Stimulated activated CD4-positive, alpha-beta T cell treated with anti-CD3 and anti-CD28 coated beads, Interleukin-12 subunit alpha, Interleukin-12 subunit beta, amount 100 ng/mL, for 24 hours (primary cell): Measurements from ENCODE around the gene AMY2A.
"Not testable (repeated sequence)": the region's sequence is repeated elsewhere in the genome, so short reads cannot be mapped to it uniquely, and the experiment has no call there.

Source experiments
- DNase-seq, 2 experiments: peaks; one replicate each; pipeline ENCODE4 v3.0.0-alpha.2; 2020; ENCODE audit warnings: low read depth in 2 of 2

Gene AMY2A

DNA sequence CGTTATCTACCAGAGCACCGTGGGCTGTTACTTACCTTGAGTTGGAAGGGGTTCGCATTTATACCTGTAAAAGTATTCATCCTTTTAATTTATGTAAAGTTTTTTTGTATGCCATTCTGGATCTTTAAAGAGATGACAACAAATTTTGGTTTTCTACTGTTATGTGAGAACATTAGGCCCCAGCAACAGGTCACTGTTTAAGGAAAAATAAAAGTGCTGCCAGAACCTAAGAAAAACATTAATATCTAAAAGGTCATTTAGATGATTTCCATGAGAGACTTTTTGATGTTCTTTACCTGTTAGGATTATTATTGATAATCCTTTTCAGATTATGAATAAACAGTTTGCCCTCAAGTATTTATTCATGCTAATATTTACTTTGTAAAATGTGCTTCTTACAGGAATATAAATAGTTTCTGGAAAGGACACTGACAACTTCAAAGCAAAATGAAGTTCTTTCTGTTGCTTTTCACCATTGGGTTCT is at the start of gene AMY2A:
Gene AMY2A, plus strand, starts transcription at position 434 of the 484 bp plus-strand sequence. Its CDS starts 14 bp downstream, at position 448.
- DNase-seq, result not testable (repeated sequence)

DNA sequence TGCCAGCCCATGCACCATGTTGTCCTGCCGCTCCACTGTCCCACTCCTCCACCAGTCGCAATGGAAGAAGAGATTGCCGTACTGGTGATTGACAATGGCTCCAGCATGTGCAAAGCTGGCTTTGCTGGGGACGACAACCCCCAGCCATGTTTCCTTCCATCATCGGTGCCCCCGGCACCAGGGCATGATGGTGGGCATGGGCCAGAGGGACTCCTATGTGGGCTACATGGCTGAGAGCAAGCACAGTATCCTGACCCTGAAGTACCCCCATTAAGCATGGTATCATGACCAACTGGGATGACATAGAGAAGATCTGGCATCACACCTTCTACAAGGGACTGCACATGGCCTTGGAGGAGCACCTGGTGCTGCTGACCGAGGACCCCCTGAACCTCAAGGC is 47.7 kb upstream of the AMY2A start:
- DNase-seq, result no peak

DNA sequence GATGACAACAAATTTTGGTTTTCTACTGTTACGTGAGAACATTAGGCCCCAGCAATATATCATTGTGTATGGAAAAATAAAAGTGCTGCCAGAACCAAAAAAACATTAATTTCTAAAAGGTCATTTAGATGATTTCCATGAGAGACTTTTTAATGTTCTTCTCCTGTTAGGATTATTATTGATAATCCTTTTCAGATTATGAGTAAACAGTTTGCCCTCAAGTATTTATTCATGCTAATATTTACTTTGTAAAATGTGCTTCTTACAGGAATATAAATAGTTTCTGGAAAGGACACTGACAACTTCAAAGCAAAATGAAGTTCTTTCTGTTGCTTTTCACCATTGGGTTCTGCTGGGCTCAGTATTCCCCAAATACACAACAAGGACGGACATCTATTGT is 45.9 kb upstream of the AMY2A start, which contains the start of gene AMY2B:
Gene AMY2B, plus strand, starts transcription at position 301 of the 400 bp plus-strand sequence. Its CDS starts 14 bp downstream, at position 315.
- DNase-seq, result not testable (repeated sequence)

DNA sequence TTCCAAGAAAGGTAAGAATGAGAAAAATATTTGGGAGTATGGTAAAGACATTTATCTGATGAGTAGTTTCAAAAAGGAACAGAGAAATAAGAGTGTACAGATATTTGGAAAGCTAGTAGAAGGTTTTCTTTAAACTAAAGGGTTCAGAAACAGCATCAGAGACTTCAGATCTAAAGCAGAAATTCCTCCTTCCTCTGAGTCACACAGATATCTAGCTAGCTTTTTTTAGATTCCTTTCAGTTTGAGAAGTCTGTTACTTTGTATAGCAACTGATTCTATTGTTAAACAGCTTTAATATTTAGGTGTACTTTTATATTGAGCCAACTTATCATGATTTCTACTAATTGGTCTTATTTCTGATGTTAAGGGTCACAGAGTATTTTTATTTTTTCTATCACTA is 41.2 kb upstream of the AMY2A start:
- no peak for DNase-seq

DNA sequence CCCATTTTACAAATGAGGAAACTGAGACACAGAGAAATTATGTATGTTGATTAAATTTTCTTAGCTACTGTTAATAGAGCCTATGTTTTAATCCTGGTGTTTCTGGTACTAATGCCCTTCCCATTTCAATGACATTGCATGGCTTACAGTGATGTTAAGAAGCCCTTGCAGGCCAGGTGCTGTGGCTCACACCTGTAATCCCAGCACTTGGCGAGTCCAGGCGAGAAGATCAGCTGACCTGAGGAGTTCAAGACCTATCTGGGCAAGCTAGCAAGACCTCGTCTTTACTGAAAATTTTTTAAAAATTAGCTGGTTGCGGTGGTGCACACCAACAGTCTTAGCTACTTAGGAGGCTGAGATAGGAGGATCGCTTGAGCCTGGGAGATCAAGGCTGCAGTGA is 40.4 kb upstream of the AMY2A start:
- not testable (repeated sequence) for DNase-seq

DNA sequence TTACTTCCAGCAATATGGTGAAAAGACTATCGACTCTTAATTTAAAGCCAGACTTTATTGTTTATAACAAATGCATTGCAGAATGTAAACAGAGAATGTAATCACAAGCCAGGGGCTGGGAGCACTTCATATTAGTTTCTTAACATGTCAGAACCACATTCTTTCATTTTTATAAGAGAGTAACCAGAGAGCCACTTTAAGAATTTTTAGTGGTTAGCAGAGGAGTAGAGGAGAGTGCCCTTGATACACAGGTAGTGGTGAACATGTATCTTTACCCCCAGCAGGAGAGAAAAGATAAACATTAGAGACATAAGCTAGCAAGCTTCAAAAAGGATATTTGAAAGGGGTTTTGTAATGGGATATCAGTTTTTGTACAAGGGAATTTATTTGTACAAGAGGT is 34.8 kb upstream of the AMY2A start:
- DNase-seq, result no peak

DNA sequence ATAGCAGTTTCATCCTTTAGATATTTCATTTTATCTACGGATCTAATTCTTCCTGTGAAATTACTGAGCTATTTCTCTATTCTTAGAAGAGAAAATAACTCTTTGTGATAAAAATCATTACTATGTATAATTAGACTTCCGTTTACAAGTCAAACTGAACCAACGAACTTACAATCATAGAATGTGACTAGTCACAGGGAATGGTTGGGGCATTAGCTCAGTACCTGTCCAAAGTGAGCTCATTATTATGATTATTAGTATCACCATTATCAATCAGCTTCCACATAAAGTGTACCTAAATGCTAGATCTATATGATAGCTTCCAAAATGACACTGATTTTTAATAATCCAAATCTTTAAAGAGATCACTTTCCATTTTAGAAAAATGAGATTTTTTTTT is 33.3 kb upstream of the AMY2A start:
- DNase-seq, result no peak

DNA sequence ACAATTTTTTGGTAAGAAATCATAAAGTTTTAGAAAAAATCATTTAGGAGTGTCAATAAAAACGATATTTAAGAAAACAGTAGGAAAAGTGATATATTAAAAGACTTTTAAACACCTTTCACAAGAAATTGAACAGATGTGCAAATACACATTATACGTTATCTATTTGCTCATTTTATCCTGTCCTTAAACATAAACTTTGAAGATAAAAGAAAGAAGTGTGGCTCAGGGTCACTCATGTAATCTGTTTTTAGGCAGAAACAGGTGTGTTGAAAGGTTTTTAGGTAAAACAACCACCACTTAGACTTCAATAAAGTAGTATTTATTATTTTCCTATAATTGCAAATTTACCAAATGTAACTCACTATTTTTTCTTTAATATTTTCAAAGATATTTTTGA is 32.7 kb upstream of the AMY2A start:
- no peak for DNase-seq

DNA sequence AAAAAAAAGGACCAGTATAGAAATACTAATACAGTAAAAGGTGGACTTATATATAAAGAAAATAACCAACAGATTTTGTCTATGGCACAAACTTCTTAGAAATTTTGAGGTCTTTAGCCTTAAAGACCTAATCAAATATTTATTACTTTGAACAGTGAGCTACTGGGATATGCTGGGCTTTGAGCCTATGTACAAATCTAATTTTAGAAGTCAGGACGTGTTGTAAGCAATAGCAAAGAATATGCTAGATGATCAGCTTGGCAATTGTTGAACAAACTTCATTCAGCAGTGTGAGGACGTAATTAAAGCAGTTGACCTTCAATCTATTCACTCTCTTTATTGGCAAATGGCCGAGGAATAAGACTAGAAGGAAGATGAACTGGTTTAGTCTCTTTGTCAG is 14.5 kb upstream of the AMY2A start:
- not testable (repeated sequence) for DNase-seq

DNA sequence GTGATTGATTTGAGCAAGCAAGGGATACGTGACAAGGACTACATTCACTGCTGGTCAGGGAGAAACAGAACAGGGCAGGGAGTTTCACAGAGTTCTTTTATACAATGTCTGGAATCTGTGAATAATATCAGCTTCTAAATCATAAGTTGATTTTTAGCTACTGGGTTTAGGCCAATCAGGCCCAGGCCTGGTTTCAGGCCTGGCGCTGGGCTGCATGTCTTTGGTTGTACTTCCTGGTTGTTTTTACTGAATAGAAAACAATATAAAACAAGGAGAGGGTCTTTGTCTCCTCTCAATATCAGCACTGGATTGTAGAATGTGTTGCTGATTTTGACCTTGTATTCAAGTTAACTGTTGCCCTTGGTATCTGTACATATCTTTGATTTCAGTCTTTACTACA is 865 bp upstream of the AMY2A start:
- DNase-seq, result no peak

DNA sequence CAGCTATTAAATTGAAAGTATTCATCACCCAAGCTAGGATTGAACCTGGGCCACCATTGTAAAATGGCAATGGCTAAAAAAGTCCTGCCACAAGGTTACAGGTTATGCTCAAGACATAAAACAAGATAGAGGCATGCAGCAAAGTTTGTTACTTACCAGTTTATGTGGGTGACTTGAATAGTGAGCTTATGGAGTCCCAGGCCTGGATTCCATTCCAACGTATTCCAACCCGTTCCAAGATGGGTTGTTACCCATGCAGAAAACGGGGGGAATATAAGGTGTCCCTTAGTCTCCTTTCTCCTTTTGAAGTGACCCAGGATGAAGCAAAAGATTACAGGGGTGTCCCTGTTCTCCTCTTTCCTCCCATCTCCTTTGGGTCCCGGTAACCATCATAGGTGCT is 10.2 kb downstream of the AMY2A start:
- not testable (repeated sequence) for DNase-seq

DNA sequence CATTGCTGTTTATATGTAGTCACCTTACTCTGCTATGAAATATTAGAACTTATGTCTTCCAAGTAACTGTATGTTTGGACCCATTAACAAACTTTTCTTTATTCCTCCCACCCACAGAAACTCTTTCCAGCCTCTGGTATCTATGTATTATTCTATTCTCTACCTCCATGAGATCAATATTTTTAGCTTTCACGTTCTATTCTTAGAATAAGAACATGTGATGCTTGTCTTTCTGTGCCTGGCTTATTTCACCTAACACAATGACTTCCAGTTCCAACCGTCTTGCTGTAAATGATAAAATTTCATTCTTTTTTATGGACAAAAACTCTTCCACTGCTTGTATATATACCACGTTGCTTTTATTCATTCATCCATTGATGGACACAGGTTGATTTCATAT is 24.0 kb downstream of the AMY2A start:
- not testable (repeated sequence) for DNase-seq

DNA sequence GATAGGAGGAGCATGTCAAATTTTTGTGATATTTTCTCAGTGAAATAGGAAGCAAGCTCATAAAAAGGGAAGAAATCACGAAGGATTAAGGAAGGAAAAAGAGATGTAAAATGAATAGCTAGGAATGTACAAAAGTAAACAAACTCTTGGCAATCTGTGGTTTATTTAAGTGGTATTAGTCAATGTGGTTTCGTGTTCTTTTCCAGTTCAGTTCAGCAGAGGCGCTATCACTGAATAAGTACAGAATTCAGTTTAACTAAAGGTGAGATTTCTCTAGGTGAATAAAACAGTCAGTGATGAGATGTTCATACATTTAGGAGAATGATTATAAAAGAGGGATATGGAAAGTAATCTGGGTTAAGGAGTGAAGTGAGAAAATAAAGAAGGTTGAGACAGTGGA is 26.7 kb downstream of the AMY2A start:
- not testable (repeated sequence) for DNase-seq

DNA sequence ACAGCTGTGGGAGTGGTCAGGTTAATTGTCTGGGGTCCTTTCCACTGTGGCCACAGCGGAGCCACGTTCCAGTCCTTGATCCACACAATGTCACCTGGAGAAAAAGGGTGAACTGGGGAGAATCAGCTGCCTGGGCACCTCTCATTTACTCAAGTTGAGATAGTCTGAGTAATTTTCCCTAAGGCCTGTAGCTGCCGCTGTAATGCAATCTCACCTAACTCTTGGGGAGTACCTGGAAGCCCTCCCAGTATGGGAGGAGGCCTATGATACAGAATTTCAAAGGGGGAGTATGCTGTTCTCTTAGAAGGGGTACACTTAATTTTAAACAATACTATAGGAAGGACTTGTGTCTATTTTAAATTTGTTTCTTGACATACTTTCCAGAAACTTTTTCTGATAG is 33.1 kb downstream of the AMY2A start:
- DNase-seq, result not testable (repeated sequence)

DNA sequence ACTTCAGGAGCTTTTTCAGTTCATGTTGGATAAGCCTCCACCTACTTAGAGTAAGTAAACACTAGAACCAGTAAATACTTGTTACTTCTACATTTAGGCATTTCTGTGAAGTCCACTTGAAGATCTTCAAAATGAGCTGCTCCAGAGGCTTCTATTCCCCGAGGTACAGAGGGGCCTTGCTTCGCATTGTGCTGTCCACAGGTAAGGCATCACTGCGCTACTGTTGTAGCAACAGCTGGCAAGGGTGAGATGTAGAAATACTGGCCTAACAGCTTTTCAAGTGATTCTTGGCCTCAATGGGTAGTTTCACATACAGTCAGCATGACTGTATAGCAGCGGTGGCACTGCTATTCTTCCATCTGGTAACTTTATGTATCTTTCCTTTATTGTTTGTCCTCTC is 33.7 kb downstream of the AMY2A start:
- DNase-seq, result not testable (repeated sequence)

DNA sequence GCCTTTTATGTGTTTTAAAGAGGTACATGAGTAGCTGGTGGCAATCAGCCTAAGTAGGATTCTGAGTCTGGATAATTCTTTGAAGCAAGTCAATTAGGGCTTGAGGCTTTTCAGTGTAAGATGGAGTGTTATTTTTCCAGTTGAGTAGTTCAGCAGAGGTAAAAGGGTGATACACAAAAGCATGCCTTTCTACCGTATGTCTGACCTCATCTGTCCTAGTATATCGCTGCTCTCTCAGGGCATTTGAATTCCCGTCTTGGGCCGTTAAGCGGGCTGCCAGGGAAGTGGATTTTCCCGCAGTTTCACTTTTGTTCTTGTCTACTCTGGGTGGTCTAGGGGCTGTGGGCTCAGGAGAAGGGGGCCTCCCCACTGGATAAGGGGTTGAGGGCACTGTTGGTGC is 36.9 kb downstream of the AMY2A start:
- DNase-seq, result not testable (repeated sequence)

DNA sequence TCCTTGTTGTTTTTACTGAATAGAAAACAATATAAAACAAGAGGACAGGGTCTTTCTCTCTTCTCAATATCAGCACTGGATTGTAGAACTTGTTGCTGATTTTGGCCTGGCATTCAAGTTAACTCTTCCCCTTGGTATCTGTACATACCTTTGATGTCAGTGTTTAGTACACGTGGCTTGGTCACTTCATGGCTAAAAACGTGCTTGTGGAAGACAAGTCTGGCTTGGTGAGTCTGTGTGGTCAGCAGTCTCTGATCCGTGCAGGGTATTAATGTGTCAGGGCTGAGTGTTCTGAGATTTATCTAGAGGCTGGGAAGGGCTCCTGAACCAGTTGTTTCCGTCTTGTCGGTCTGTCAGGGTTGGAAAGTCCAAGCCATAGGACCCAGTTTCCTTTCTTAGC is 38.2 kb downstream of the AMY2A start, which contains the start of gene AMY1A:
Gene AMY1A, plus strand, starts transcription at position 301 of the 400 bp plus-strand sequence. CDS start 571 bp downstream, outside the sequence.
- not testable (repeated sequence) for DNase-seq
